Astrocyte (in vitro differentiated cells and primary cell): ENCODE measurements around the gene COMMD1. TPM values are rescaled to one million over a fixed set of nuclear protein-coding genes. Genes with fewer than 3 reads are reported as not detected.

Experiments used
- DNase-seq: peaks from one replicate; pipeline ENCODE4 v3.0.0-alpha.2; 2010; ENCODE audit warnings: low read depth
- FAIRE-seq: peaks from 2 replicates; lab custom pipeline; 2011; peaks lifted over from hg19 to GRCh38; lab: Jason Lieb, UNC
- H2AFZ ChIP-seq: 2 replicates; pipeline ENCODE4 v1.6.0; 2012; ENCODE audit warnings: low read depth, low read length, inconsistent platforms
- H3K27ac ChIP-seq: 2 replicates; pipeline ENCODE4 v1.5.1; 2011; ENCODE audit warnings: low read depth, low read length, inconsistent platforms
- H3K27me3 ChIP-seq: 2 replicates; pipeline ENCODE4 v1.6.0; 2011; ENCODE audit warnings: low read length, inconsistent platforms; ENCODE audit not compliant: insufficient read depth
- H3K36me3 ChIP-seq: 2 replicates; pipeline ENCODE4 v1.5.1; 2011; ENCODE audit warnings: low read length, inconsistent platforms; ENCODE audit not compliant: insufficient read depth
- H3K4me1 ChIP-seq: 2 replicates; pipeline ENCODE4 v1.5.1; 2011; ENCODE audit warnings: low read length, inconsistent platforms; ENCODE audit not compliant: insufficient read depth
- H3K4me2 ChIP-seq: 2 replicates; pipeline ENCODE4 v1.6.0; 2012; ENCODE audit warnings: low read length, inconsistent platforms
- H3K4me3 ChIP-seq: 2 replicates; pipeline ENCODE4 v1.5.1; 2011; ENCODE audit warnings: low read depth, mild to moderate bottlenecking, low read length, inconsistent platforms; ENCODE audit not compliant: insufficient read depth
- H3K79me2 ChIP-seq: 2 replicates; pipeline ENCODE4 v1.6.0; 2012; ENCODE audit warnings: mild to moderate bottlenecking, low read length, inconsistent platforms; ENCODE audit not compliant: insufficient read depth
- H3K9ac ChIP-seq: 2 replicates; pipeline ENCODE4 v1.6.0; 2012; ENCODE audit warnings: mild to moderate bottlenecking, low read length, inconsistent platforms
- H3K9me3 ChIP-seq: 2 replicates; pipeline ENCODE4 v1.5.1; 2012; ENCODE audit warnings: low read depth, mild to moderate bottlenecking, low read length, inconsistent platforms; ENCODE audit not compliant: insufficient read depth
- H4K20me1 ChIP-seq: 2 replicates; pipeline ENCODE4 v1.6.0; 2012; ENCODE audit warnings: low read length, inconsistent platforms; ENCODE audit not compliant: insufficient read depth
- H3K27ac Mint-ChIP-seq: one replicate; pipeline ENCODE4 v1.8.0; 2021; ENCODE audit warnings: mild to moderate bottlenecking, mixed read lengths; ENCODE audit not compliant: unreplicated experiment
- H3K27me3 Mint-ChIP-seq: one replicate; pipeline ENCODE4 v1.8.0; 2021; ENCODE audit warnings: low read depth, mixed read lengths; ENCODE audit not compliant: unreplicated experiment
- H3K36me3 Mint-ChIP-seq: one replicate; pipeline ENCODE4 v1.8.0; 2021; ENCODE audit warnings: low read depth, mixed read lengths; ENCODE audit not compliant: unreplicated experiment
- H3K4me1 Mint-ChIP-seq: one replicate; pipeline ENCODE4 v1.8.0; 2021; ENCODE audit warnings: low read depth, mixed read lengths; ENCODE audit not compliant: unreplicated experiment
- H3K4me3 Mint-ChIP-seq: one replicate; pipeline ENCODE4 v1.8.0; 2021; ENCODE audit warnings: mild to moderate bottlenecking, moderate library complexity, mixed read lengths; ENCODE audit not compliant: unreplicated experiment
- H3K9me3 Mint-ChIP-seq: one replicate; pipeline ENCODE4 v1.8.0; 2021; ENCODE audit warnings: mild to moderate bottlenecking, mixed read lengths; ENCODE audit not compliant: unreplicated experiment
- CTCF ChIP-seq: IDR thresholded peaks from 2 replicates; pipeline ENCODE4 v1.5.1; 2011; ENCODE audit warnings: low read depth, mild to moderate bottlenecking, inconsistent platforms, low read length, moderate library complexity; ENCODE audit not compliant: insufficient read depth
- EZH2 ChIP-seq: IDR thresholded peaks from 2 replicates; pipeline ENCODE4 v1.6.1; 2012; ENCODE audit warnings: mild to moderate bottlenecking, low read length, inconsistent platforms; ENCODE audit not compliant: insufficient read depth
- total RNA-seq: library from RNA; stranded (reverse); gene quantifications from 2 replicates; pipeline ENCODE4 v1.2.1, GENCODE V29; 2021

The COMMD1 gene
- total RNA-seq, 1 donor from 2014 or later, result 32.0 TPM

DNA sequence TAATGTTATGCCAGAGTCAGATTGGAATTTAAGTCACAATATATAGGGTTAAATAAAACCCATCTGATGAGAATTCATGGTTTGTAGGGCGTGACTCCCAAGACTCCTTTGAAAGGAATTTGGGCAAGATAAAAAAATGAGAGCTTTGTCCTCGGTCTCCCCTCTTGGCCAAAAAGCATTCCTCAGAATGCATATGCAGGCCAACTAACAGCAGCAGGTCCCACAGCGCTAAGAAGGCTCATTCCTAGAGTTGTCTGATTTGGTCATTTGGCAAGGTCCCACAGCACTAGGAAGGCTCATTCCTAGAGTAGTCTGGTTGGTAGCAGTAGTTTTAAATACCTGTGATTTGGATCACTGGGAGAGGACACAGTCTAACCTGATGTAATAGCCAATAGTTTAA is 184.2 kb downstream of the COMMD1 start:
- H3K27me3 ChIP-seq, result no peaks in the 10 kb centered on the region
- Mint-ChIP-seq H3K9me3 (no peaks in the 10 kb centered on the region), H3K4me3 (no peak overlapping the region), H3K27me3 (no peaks in the 10 kb centered on the region), H3K27ac (no peak overlapping the region), H3K4me1 (no peaks in the 10 kb centered on the region), H3K36me3 (no peaks in the 10 kb centered on the region)
- no peak overlapping the region for H3K4me3 ChIP-seq
- no peak overlapping the region for H3K27ac ChIP-seq
- no peaks in the 10 kb centered on the region for H3K36me3 ChIP-seq
- H2AFZ ChIP-seq, result no peak overlapping the region
- no peaks in the 10 kb centered on the region for H3K4me1 ChIP-seq
- no peaks in the 10 kb centered on the region for H3K79me2 ChIP-seq
- H4K20me1 ChIP-seq, result no peaks in the 10 kb centered on the region
- no peak overlapping the region for H3K9ac ChIP-seq
- TF ChIP-seq CTCF, result no peak
- no peak for TF ChIP-seq EZH2
- no peak for FAIRE-seq
- no peaks in the 10 kb centered on the region for H3K9me3 ChIP-seq
- H3K4me2 ChIP-seq, result no peak overlapping the region
- peak; percentile 62 for DNase-seq

GRCh38 chr2:62091471-62091870 is 186.0 kb downstream of the COMMD1 start:
- no peak overlapping the region for H3K9ac ChIP-seq
- Mint-ChIP-seq H3K9me3 (no peaks in the 10 kb centered on the region), H3K27ac (no peak overlapping the region), H3K36me3 (no peaks in the 10 kb centered on the region), H3K27me3 (no peaks in the 10 kb centered on the region), H3K4me3 (no peak overlapping the region), H3K4me1 (no peaks in the 10 kb centered on the region)
- no peak overlapping the region for H3K27ac ChIP-seq
- H4K20me1 ChIP-seq, result no peaks in the 10 kb centered on the region
- no peaks in the 10 kb centered on the region for H3K9me3 ChIP-seq
- H3K4me1 ChIP-seq, result no peaks in the 10 kb centered on the region
- no peak for TF ChIP-seq CTCF
- no peak for TF ChIP-seq EZH2
- H3K4me2 ChIP-seq, result no peak overlapping the region
- no peaks in the 10 kb centered on the region for H3K79me2 ChIP-seq
- H3K4me3 ChIP-seq, result no peak overlapping the region
- no peak overlapping the region for H2AFZ ChIP-seq
- DNase-seq (no peak), FAIRE-seq (no peak)
- H3K36me3 ChIP-seq, result no peaks in the 10 kb centered on the region
- H3K27me3 ChIP-seq, result no peaks in the 10 kb centered on the region

- H3K27ac ChIP-seq, result no peak overlapping the region
- Mint-ChIP-seq H3K4me1 (no peaks in the 10 kb centered on the region), H3K27me3 (no peaks in the 10 kb centered on the region), H3K27ac (no peak overlapping the region), H3K4me3 (no peak overlapping the region), H3K36me3 (no peaks in the 10 kb centered on the region), H3K9me3 (no peaks in the 10 kb centered on the region)
- no peaks in the 10 kb centered on the region for H3K4me1 ChIP-seq
- H3K4me2 ChIP-seq, result no peak overlapping the region
- H3K4me3 ChIP-seq, result no peak overlapping the region
- TF ChIP-seq EZH2 (no peak), CTCF (no peak)
- no peaks in the 10 kb centered on the region for H3K27me3 ChIP-seq
- DNase-seq (no peak), FAIRE-seq (no peak)
- no peaks in the 10 kb centered on the region for H3K9me3 ChIP-seq
- no peaks in the 10 kb centered on the region for H3K79me2 ChIP-seq
- no peaks in the 10 kb centered on the region for H4K20me1 ChIP-seq
- no peak overlapping the region for H2AFZ ChIP-seq
- no peak overlapping the region for H3K9ac ChIP-seq
- no peaks in the 10 kb centered on the region for H3K36me3 ChIP-seq
These were observed 193.6 kb downstream of the COMMD1 start for GRCh38 chr2:62099050-62099449.
